ENCODE data around the gene POR. TPM values are rescaled to one million over a fixed set of nuclear protein-coding genes. Genes with fewer than 3 reads are reported as not detected.
A peak's percentile ranks its signal among the peaks of the same experiment; 100 is the strongest.

The POR gene
- total RNA-seq, 1 experiment from 2014 or later: 162 TPM

- Mint-ChIP-seq H3K27ac (ENCODE audit: unreplicated experiment) (peak overlapping the region; percentile 63), H3K36me3 (ENCODE audit: insufficient read depth, unreplicated experiment) (peaks cover 26% of the 10 kb centered on the region), H3K4me1 (ENCODE audit: low read depth, unreplicated experiment) (peaks cover 24% of the 10 kb centered on the region), H3K9me3 (ENCODE audit: unreplicated experiment) (no peaks in the 10 kb centered on the region), H3K4me3 (ENCODE audit: unreplicated experiment) (no peak overlapping the region), H3K27me3 (ENCODE audit: insufficient read depth, unreplicated experiment) (no peaks in the 10 kb centered on the region)
- no peak for DNase-seq
- H3K27me3 ChIP-seq (replicated peaks; ENCODE audit: control insufficient read depth, insufficient read depth, low read length): no peaks in the 10 kb centered on the region
- peaks cover 22% of the 10 kb centered on the region for H3K4me1 ChIP-seq
- intact Hi-C loops (cut with micrococcal nuclease; ENCODE audit: unreplicated experiment): no loop called here
- ChIA-PET POLR2A (no interaction called here), CTCF (no interaction called here)
- H3K4me3 ChIP-seq (ENCODE audit: low read depth, low read length): no peak overlapping the region
- no TSS peak for BruUV-seq (replicated peaks)
- no peak for TF ChIP-seq CTCF (IDR thresholded peaks at IDR 0.05; ENCODE audit: insufficient read depth in 1 of 2, low read depth in 1 of 2, low read length in 1 of 2, severe bottlenecking in 1 of 2, unreplicated experiment in 1 of 2)
- H3K36me3 ChIP-seq (ENCODE audit: control insufficient read depth, insufficient read depth, low read length): no peaks in the 10 kb centered on the region
- H3K9me3 ChIP-seq: no peaks in the 10 kb centered on the region
These were observed 31.4 kb downstream of the POR start for GRCh38 chr7:75946207-75946855.

- no peak for TF ChIP-seq CTCF (IDR thresholded peaks at IDR 0.05; ENCODE audit: insufficient read depth in 1 of 2, low read depth in 1 of 2, low read length in 1 of 2, severe bottlenecking in 1 of 2, unreplicated experiment in 1 of 2)
- peaks cover 26% of the 10 kb centered on the region for H3K36me3 Mint-ChIP-seq (ENCODE audit: insufficient read depth, unreplicated experiment)
- H3K4me1 Mint-ChIP-seq (ENCODE audit: low read depth, unreplicated experiment): peaks cover 24% of the 10 kb centered on the region
- H3K9me3 Mint-ChIP-seq (ENCODE audit: unreplicated experiment): no peaks in the 10 kb centered on the region
- CTCF ChIA-PET: no interaction called here
- POLR2A ChIA-PET: no interaction called here
- Histone ChIP-seq H3K9me3 (no peaks in the 10 kb centered on the region), H3K36me3 (ENCODE audit: control insufficient read depth, insufficient read depth, low read length) (no peaks in the 10 kb centered on the region; the same call in 1 of the 2 replicates), H3K27me3 (replicated peaks; ENCODE audit: control insufficient read depth, insufficient read depth, low read length) (no peaks in the 10 kb centered on the region), H3K4me1 (peaks cover 25% of the 10 kb centered on the region), H3K4me3 (ENCODE audit: low read depth, low read length) (no peak overlapping the region)
- no peak overlapping the region for H3K4me3 Mint-ChIP-seq (ENCODE audit: unreplicated experiment)
- intact Hi-C loops (cut with micrococcal nuclease; ENCODE audit: unreplicated experiment): no loop called here
- DNase-seq: no peak
- no peak overlapping the region for H3K27ac Mint-ChIP-seq (ENCODE audit: unreplicated experiment)
- no TSS peak for BruUV-seq (replicated peaks)
- no peaks in the 10 kb centered on the region for H3K27me3 Mint-ChIP-seq (ENCODE audit: insufficient read depth, unreplicated experiment)
These were observed 33.2 kb downstream of the POR start for GRCh38 chr7:75948179-75948578.

- POLR2A ChIA-PET: no interaction called here
- H3K4me3 ChIP-seq (ENCODE audit: low read depth, low read length): no peak overlapping the region
- no peaks in the 10 kb centered on the region for H3K27me3 ChIP-seq (replicated peaks; ENCODE audit: control insufficient read depth, insufficient read depth, low read length)
- Mint-ChIP-seq H3K36me3 (ENCODE audit: insufficient read depth, unreplicated experiment) (peaks cover 34% of the 10 kb centered on the region), H3K27me3 (ENCODE audit: insufficient read depth, unreplicated experiment) (no peaks in the 10 kb centered on the region), H3K27ac (ENCODE audit: unreplicated experiment) (no peak overlapping the region), H3K4me3 (ENCODE audit: unreplicated experiment) (no peak overlapping the region), H3K9me3 (ENCODE audit: unreplicated experiment) (no peaks in the 10 kb centered on the region), H3K4me1 (ENCODE audit: low read depth, unreplicated experiment) (peaks cover 14% of the 10 kb centered on the region)
- peaks cover 1% of the 10 kb centered on the region; the same call in 1 of the 2 replicates for H3K36me3 ChIP-seq (ENCODE audit: control insufficient read depth, insufficient read depth, low read length)
- TF ChIP-seq CTCF (IDR thresholded peaks at IDR 0.05; ENCODE audit: insufficient read depth in 1 of 2, low read depth in 1 of 2, low read length in 1 of 2, severe bottlenecking in 1 of 2, unreplicated experiment in 1 of 2): no peak
- no peaks in the 10 kb centered on the region for H3K9me3 ChIP-seq
- intact Hi-C loops (cut with micrococcal nuclease; ENCODE audit: unreplicated experiment): no loop called here
- peaks cover 11% of the 10 kb centered on the region for H3K4me1 ChIP-seq
- no peak for DNase-seq
- CTCF ChIA-PET: no interaction called here
- BruUV-seq (replicated peaks): no TSS peak
These were observed 35.2 kb downstream of the POR start for GRCh38 chr7:75950111-75950681.

Data from Caco-2 (cell line).